GM19324 (cell line): Measurements from ENCODE around the gene GCSAML.
"Not testable (repeated sequence)": the region's sequence is repeated elsewhere in the genome, so short reads cannot be mapped to it uniquely, and the experiment has no call there.

Experiments used
- ATAC-seq: cut with Tn5 transposase; IDR thresholded peaks from one replicate; pipeline ENCODE4 v1.9.1; 2021; ENCODE audit warnings: mild to moderate bottlenecking, moderate library complexity; ENCODE audit not compliant: unreplicated experiment, low FRiP score

GCSAML gene

DNA sequence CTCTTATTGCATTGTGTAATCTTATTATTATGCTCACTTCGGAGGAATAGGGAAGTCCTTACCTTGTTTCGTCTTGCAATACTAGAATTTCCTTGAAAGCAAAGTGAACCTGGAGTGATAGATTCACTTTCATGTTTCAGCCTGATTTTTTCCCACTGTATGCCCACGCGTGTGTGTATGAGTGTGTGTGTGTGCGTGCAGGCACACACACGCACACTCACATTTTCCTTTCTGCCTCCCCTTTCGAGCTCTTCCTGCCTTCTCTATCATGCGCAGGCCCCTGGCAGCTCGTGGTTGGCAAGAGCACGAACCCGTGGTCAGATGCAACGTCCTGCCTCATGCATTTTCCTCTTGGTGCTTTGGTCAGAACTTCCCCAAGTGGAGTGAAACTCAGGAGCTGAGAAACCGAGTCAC is at the start of gene GCSAML:
GCSAML (plus strand) TSS at position 366 of the 414 bp plus-strand sequence. CDS start 58 bp downstream, outside the sequence.
- ATAC-seq: no peak

- no peak for ATAC-seq
Observed at GRCh38 chr1:247500865-247501264, 48.1 kb upstream of the GCSAML start.

DNA sequence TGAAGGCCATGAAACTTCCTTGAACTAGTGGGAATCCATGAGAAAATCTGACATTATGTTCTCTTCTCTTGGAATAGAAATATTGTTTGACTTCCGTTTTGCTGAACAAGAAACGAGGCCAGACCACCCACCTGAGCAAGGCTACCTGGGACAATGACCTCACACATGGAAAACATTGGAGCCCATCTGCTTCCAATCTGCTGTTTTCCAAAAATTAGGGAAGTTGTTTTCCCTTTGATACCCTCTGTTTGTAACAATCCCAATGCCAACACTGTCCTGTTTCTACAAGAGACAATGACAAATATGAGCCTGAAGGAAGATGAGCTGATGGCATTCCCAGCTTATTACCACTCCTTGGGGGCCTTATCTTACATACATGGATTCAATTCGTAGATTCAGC is 42.1 kb upstream of the GCSAML start:
- no peak for ATAC-seq

DNA sequence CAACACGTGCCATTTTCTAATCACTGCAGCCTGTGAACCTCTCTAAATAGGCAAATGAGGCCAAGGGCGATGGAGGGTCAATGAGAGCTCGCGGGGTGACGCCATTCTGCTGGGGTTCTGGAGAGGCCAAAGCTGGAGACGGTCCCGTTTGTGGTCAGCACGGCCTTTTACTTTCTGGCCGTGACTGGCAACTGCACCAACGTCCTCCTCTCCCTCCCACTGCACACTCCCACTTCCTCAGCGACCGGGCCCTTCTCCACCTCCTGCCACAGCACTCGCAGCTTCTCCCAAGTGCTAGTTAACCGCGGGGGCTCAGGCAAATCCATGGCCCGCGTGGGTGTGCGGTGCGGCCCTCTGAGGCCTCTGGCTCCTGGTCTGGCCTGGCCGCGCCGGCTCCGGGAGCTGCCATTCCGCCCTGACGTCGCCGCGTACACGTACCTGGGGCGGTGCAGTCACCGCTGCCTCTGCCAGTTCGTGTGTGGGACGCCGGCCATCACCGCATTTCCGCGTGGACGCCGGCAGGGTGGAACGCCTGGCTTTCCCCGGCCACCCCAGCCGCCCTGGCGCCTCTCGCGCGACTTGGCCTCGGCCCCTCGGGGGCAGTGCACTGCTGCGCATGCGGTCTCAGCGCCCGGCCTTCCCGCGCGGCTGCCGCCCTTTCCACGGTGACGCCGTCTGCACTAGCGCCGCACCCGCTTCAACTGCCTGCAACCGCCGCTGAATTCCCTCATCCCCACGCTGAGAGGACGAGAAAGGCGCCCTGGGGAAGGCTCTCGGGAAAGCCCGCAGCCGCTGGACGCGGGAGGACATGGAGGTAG is 30.9 kb upstream of the GCSAML start:
- ATAC-seq: no peak

GRCh38 chr1:247518613-247518891 is 30.4 kb upstream of the GCSAML start:
- no peak for ATAC-seq

- not testable (repeated sequence) for ATAC-seq
Observed at GRCh38 chr1:247521886-247522285, 27.0 kb upstream of the GCSAML start.

- no peak for ATAC-seq
Observed at GRCh38 chr1:247528812-247529474, 20.0 kb upstream of the GCSAML start.

GRCh38 chr1:247529771-247530355 is 19.1 kb upstream of the GCSAML start:
- no peak for ATAC-seq

- ATAC-seq: no peak
Observed at GRCh38 chr1:247530785-247531184, 18.1 kb upstream of the GCSAML start.

DNA sequence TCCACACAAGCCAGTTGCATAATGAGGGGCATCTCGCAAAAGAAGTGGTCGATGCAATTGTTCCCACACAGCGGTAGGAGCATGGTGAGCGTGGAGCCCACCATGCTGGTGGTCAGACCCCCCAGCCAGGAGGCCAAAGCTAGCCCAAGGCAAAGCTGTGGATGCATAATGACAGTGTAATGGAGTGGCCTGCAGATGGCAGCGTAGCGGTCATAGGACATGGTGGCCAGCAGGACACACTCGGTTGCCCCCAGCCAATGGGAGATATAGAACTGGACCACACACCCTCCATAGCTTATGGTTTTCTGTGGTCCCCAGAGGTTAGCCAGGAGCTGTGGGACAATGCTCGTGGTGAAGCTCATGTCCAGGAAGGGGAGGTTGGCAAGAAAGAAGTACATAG is 17.0 kb upstream of the GCSAML start:
- ATAC-seq: no peak

DNA sequence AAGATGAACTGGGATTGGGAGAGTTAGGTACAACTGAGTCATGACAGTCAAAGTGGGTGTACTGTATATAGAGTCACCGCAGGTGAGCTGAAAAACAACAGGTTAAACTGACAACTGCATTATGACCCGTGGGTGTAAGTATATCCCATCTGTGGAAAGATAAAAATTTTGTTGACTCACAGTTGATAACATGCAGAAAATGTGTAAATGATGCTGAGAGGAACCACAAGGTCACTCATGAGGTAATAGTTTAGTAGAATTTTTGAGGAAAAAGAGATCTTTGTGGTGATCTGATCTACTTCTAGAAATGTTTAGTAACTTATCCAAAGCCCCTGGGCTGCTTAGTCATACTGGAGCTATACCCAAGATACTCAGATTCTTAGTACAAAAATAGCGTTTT is 13.5 kb upstream of the GCSAML start:
- ATAC-seq: no peak

DNA sequence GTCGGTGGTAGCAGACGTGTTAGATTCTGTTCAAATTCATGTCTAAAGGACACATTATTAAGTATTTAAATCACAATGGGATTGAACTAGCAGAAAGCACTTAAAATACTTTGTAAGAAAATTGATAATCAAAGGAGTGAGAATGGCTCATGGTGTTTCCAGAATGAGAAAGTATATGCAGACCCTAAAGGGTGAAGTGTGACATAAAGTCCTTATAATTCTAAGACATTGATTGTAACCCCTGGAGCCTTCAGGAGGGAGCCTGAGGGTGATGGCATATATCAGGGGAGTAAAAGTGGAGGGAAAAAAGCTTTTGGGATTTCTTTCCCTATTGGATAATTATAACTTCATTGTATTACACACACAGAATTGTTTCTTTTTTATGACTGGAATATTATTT is 12.6 kb upstream of the GCSAML start, which contains the start of gene OR2C3:
OR2C3 (minus strand) TSS at position 101 of the 400 bp plus-strand sequence. CDS start 3,929 bp downstream, outside the sequence.
- ATAC-seq: no peak

DNA sequence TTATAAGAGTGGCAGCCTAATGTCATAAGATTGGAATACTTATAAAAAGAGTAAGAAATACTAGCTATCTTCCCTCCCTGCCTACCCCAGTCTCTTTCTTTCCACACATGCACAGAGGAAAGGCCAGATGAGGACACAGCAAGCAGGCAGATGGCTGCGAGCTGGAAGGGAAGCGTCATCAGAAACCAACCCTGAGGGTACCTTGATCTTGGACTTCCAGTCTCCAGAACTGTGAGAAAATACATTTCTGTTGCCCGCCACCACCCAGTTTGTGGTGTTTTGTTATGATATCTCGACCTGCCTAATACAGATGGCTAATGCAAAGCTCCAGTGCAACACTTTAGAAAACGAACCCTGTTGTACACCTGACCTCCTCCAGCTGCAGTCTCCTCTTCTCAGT is 10.4 kb upstream of the GCSAML start:
- no peak for ATAC-seq

- no peak for ATAC-seq
Observed at GRCh38 chr1:247539215-247539614, 9.7 kb upstream of the GCSAML start.

DNA sequence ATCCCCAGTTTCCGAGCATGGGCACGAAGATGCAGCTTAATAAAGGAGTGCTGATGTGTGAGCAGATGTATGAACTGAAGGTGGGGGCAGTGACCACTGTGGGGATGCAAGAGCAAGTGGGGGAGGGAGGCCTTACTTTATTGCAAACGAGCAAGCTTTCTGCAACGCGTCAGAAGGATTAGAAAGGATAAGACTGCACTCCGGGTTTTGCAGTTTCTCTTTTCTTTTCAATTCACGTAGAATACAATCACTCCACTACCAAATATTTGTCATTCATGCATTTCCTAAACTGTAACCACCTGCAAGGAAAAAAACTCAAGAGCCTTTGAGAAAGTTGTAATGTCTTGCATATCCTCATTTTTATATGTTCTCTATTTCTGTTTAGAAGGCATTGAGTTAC is 8.4 kb upstream of the GCSAML start:
- no peak for ATAC-seq

DNA sequence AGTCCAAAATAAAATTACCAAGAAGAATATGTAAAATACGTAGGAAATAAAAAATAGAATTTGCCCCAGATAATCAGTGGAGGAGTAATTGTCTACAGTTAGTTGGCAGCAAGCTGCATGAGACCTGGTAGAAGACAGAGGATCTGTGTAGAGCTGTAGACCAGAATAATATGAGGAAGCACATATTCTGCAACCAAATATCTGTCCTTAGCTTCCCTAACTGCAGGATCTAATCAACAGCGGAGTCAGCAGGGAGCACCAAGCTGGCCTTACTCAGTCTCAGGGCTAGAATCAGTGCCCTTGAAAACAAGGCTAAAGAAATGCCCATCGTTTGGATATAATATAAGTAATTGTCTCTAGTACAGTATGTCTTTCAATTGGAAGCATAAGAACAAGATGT is 6.1 kb upstream of the GCSAML start:
- no peak for ATAC-seq

DNA sequence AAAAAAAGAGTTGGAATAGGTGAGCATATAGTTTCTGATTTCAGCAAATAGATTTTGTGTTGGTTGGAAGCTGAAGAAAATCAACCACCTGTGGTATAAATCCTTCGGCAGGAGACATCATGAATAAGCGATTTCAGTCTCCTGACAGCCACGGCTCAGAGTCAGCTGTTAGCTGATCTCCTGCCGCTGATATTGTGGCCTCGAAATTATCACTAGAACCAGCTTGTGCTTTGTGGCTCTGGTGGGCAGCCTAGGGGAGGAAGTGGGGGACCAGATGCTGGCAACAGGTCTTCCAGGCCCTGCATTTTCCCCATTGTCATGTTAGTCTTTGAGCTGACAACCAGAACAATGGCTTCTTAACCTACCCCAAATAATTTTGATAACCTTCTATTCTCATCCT is 842 bp upstream of the GCSAML start:
- no peak for ATAC-seq

- no peak for ATAC-seq
Observed at GRCh38 chr1:247551721-247552120, 2.8 kb downstream of the GCSAML start.

DNA sequence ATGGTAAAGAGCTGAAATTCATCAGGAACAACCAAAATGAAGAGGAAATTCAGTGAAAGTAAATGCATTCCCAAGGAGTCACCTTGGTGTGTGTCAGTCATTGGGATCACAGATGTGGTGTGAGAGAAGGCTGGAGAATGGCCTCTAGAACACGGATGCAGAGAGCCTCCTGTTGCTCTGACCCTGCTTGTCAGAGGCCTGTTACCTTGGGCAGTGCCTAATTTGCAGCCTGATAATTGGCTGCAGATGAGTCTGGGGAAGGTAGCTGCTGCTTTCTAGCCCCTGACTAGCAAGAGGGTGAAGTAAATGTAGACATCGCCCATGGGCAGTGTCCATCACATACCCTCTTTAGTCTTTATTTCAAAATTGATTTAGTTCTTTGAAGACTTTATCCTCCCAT is 3.3 kb downstream of the GCSAML start:
- ATAC-seq: no peak

DNA sequence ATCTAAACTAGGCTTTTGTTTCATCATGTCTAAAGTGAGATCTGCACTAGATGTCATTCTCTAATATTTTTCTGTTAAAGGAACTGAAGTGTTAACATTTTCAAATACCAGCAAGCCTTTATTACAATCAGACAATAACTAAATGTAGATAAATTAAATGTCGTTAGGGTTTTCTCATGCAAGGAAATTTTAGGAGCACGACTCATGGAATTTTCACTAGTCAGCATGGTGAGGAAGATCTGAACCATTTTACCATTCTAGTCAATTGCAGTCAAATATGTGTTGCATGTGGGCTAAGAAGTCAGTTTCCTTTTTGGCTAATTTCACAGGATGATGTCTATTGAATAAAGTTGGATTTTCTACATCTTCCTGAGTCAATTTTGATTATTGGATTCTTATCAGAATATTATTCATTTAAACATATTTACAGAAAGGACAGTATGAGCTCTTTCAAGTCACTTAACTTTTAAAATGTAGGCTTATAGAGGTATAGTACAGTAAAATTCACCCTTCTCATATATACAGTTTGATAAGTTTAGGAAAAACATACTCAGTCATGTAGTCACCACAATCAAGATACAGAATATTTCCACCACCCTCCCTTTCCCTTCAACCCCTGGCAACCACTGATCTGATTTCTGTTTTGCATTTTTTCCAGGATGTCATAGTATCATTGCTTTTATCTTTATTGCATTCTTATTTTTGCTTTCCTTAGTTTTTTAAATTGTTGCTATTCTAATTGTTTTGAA is 9.2 kb downstream of the GCSAML start:
- ATAC-seq: no peak

DNA sequence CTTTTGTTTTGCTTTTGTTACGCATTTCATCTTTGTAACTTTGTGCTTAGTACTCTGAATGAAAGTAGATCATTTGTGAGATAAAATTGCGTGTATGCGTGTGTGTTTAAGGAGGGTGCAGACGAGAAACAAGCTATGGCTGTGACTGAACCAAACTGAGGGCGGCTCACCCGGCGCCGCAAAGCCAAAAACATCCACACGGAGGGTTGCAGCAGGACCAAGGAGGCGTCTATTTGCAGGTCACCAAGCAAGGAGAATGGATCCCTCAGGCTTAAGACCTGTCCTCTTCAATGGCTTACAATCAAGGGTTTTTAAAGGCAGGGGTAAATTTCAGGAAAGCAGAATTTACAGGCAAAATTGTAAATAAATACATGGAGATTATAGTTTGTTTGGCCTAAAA is 12.8 kb downstream of the GCSAML start:
- no peak for ATAC-seq
